NCI-H345 (cell line): Measurements from ENCODE around the gene OR13A1.
A peak's percentile ranks its signal among the peaks of the same experiment; 100 is the strongest.
"Not testable (repeated sequence)": the region's sequence is repeated elsewhere in the genome, so short reads cannot be mapped to it uniquely, and the experiment has no call there.

Experiments used
- DNase-seq: peaks from one replicate; lab custom pipeline; 2025; lab: John Stamatoyannopoulos, UW

Gene OR13A1

DNA sequence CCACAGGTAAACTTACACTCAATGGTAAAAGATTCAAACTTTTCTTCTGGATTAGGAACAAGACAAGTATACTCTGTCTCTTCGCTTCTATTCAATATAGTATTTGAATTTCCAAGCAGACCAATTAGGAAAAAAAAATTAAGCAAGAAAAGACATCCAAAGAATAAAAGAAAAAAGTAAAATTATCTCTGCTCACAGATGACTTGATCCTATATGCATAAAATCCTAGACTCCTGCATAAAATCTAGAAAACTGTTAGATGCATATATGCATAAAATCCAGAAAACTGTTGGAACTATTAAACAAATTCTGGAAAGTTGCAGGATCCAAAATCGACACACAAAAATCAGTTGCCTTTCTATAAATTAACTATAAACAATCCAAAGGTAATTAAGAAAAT is at the start of gene OR13A1:
Gene OR13A1, minus strand, starts transcription at position 101 of the 400 bp plus-strand sequence. CDS start 11,186 bp downstream, outside the sequence.
- no peak for DNase-seq

GRCh38 chr10:45361983-45362799 is 46.8 kb upstream of the OR13A1 start:
- peak; percentile 51 for DNase-seq

DNA sequence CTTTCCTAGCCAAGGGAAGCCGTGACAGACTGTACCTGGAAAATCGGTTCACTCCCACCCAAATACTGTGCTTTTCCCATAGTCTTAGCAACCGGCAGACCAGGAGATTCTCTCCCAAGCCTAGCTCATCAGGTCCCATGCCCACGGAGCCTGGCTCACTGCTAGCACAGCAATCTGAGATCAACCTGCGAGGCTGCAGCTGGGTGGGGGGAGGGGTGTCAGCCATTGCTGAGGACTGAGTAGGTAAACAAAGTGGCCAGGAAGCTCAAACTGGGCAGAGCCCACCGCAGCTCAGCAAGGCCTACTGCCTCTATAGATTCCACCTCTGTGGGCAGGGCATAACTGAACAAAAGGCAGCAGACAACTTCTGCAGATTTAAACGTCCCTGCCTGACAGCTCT is 43.6 kb upstream of the OR13A1 start:
- peak; percentile 23 for DNase-seq

- no peak for DNase-seq
Measured at GRCh38 chr10:45355494-45355893, 40.1 kb upstream of the OR13A1 start.

GRCh38 chr10:45354261-45354660 is 38.9 kb upstream of the OR13A1 start:
- DNase-seq: no peak

DNA sequence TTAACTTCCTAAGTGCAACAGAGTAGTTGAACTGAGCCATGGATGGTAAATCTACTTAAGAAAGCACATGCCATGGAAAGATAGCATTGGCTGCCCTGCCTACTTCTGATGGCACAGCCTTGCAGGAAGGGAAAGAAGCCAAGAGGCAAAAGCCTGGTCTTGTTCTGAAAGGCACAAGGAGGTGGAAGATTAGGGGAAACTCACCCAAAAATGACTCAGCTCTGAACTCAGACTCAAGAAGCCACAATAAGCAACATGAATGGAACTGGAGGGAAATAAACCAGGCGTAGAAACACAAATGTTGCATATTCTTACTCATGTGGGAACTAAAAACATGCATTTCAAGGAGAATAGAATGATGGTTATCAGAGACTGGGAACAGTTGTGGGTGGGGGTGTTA is 37.8 kb upstream of the OR13A1 start:
- no peak for DNase-seq

DNA sequence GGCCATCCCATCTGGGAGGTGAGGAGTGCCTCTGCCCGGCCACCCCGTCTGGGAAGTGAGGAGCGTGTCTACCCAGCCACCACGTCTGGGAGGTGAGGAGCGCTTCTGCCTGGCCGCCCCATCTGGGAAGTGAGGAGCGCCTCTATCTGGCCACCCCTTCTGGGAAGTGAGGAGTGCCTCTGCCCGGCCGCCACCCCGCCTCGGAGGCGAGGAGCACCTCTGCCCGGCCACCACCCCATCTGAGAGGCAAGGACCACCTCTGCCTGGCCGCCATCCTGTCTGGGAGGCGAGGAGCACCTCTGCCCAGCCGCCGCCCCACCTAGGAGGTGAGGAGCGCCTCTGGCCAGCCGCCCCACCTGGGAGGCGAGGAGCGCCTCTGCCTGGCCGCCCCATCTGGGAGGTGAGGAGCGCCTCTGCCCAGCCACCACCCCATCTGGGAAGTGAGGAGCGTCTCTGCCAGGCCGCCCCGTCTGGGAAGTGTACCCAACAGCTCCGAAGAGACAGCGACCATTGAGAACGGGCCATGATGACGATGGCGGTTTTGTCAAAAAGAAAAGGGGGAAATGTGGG is 32.9 kb upstream of the OR13A1 start:
- not testable (repeated sequence) for DNase-seq

- DNase-seq: not testable (repeated sequence)
Measured at GRCh38 chr10:45347464-45347863, 32.1 kb upstream of the OR13A1 start.

- not testable (repeated sequence) for DNase-seq
Measured at GRCh38 chr10:45346652-45347335, 31.4 kb upstream of the OR13A1 start.

DNA sequence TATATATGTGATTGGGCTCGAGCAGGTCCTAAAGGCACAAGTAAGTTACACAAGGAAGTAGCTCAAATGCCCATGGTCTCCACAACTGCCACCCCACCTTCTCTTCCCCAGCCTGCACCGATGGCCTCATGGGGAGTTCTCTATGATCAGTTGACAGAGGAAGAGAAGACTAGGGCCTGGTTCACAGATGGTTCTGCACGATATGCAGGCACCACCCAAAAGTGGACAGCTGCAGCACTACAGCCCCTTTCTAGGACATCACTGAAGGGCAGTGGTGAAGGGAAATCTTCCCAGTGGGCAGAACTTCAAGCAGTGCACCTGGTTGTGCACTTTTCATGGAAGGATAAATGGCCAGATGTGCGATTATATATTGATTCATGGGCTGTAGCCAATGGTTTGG is 25.0 kb upstream of the OR13A1 start:
- DNase-seq: not testable (repeated sequence)

GRCh38 chr10:45339894-45340293 is 24.5 kb upstream of the OR13A1 start:
- no peak for DNase-seq

DNA sequence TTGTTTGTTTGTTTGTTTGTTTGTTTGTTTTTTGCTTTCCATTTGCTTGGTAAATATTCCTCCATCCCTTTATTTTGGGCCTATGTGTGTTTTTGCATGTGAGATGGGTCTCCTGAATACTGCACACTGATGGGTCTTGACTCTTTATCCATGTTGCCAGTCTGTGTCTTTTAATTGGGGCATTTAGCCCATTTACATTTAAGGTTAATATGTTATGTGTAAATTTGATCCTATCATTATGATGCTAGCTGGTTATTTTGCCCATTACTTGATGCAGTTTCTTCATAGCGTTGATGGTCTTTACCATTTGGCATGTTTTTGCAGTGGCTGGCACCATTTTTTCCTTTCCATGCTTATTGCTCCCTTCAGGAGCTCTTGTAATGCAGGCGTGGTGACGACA is 16.4 kb upstream of the OR13A1 start:
- DNase-seq: not testable (repeated sequence)

DNA sequence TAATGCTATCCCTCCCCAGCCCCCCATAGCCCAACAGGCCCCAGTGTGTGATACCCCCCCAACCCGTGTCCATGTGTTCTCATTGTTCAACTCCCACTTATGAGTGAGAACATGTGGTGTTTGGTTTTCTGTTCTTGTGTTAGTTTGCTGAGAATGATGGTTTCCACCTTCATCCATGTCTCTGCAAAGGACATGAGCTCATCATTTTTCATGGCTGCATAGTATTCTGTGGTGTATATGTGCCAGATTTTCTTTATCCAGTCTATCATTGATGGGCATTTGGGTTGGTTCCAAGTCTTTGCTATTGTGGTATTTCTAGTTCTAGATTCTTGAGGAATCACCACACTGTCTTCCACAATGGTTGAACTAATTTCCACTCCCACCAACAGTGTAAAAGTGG is 11.5 kb upstream of the OR13A1 start:
- not testable (repeated sequence) for DNase-seq

DNA sequence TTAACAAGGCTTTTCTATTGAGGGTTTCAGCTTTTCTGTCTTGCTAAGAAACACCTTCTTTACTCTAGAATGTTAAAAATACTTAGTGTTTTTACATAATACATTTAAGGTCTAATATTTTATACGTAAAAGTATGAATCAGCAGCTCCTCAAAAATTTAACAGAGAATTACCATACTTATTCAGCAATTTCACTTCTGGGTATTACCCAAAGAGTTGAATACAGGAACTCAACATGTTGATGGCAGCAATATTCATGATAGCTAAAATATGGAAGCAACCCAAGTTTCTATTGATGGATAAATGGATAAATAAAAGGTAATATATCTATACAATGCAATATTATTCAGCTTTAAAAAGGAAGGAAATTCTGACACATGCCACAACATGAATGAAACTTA is 9.7 kb upstream of the OR13A1 start:
- DNase-seq: no peak

GRCh38 chr10:45319702-45320101 is 4.3 kb upstream of the OR13A1 start:
- DNase-seq: no peak

GRCh38 chr10:45313264-45313873 is 2.0 kb downstream of the OR13A1 start:
- DNase-seq: no peak

DNA sequence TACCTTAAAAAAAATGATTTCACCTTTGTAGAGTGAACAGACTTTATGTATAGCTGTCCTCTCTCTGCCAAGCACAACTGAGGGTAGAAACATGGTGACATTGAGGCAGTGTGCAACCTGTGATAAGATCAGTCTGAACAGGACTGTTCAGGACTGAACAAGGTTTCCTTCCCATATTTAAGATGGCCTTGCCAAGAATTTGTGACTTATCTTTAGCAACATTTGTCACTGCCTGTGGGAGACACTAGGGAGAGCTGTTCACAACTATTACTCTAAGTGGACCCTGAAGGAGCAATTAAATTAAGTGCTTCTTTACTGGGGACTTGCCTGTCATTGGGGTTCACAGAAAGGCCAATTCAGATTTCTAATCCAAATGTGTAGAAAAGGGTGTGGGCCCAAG is 6.7 kb downstream of the OR13A1 start:
- no peak for DNase-seq

GRCh38 chr10:45302573-45302972 is 12.8 kb downstream of the OR13A1 start:
- DNase-seq: no peak

GRCh38 chr10:45298341-45298955 is 17.0 kb downstream of the OR13A1 start:
- not testable (repeated sequence) for DNase-seq

GRCh38 chr10:45294681-45295080 is 20.7 kb downstream of the OR13A1 start:
- DNase-seq: no peak

GRCh38 chr10:45286980-45287379 is 28.4 kb downstream of the OR13A1 start:
- no peak for DNase-seq

GRCh38 chr10:45282061-45282460 is 33.3 kb downstream of the OR13A1 start:
- DNase-seq: no peak
